Activated B cell treated with CpG ODN at 0.5 μM for 24 hours (primary cell): ENCODE results near the gene SYS1. TPM values are rescaled to one million over a fixed set of nuclear protein-coding genes. Genes with fewer than 3 reads are reported as not detected.

Experiments used
- ATAC-seq: fragments of 200-7000 bp; cut with Tn5 transposase; one replicate; pipeline ENCODE4 v1.10.0; 2021; ENCODE audit warnings: low read depth, mild to moderate bottlenecking, moderate library complexity
- CTCF ChIA-PET: fragments of 350-600 bp; sonication (Branson Sonifier 250); formaldehyde crosslinking; loops from one replicate; lab custom pipeline; 2021; ENCODE audit warnings: antibody characterized with exemption; lab: Charles Lee
- POLR2A ChIA-PET: fragments of 350-600 bp; sonication (Branson Sonifier 250); formaldehyde crosslinking; loops from one replicate; lab custom pipeline; 2021; ENCODE audit warnings: antibody characterized with exemption; lab: Charles Lee
- DNase-seq: peaks from one replicate; pipeline ENCODE4 v3.0.0; 2022
- H3K27ac Mint-ChIP-seq: one replicate; pipeline ENCODE4 v1.8.0; 2020; ENCODE audit warnings: mixed read lengths
- H3K27me3 Mint-ChIP-seq: one replicate; pipeline ENCODE4 v1.8.0; 2021; ENCODE audit warnings: mixed read lengths
- H3K36me3 Mint-ChIP-seq: one replicate; pipeline ENCODE4 v1.8.0; 2021; ENCODE audit warnings: low read depth, mixed read lengths
- H3K4me1 Mint-ChIP-seq: one replicate; pipeline ENCODE4 v1.8.0; 2021; ENCODE audit warnings: mixed read lengths
- H3K4me3 Mint-ChIP-seq: one replicate; pipeline ENCODE4 v1.8.0; 2020; ENCODE audit warnings: mild to moderate bottlenecking, mixed read lengths
- H3K9me3 Mint-ChIP-seq: one replicate; pipeline ENCODE4 v1.8.0; 2020; ENCODE audit warnings: mixed read lengths
- CTCF ChIP-seq: fragments of 200-600 bp; IDR thresholded peaks from one replicate; pipeline ENCODE4 v1.8.0; 2022; ENCODE audit warnings: antibody characterized with exemption, mild to moderate bottlenecking
- intact Hi-C: fragments of 100-400 bp; cut with micrococcal nuclease; formaldehyde crosslinking; loops from one replicate; pipeline ENCODE4 v1.15.1; 2024
- total RNA-seq: library from RNA; stranded (reverse); gene quantifications from 2 replicates; pipeline ENCODE4 v1.2.3, GENCODE V29; 2022

The SYS1 gene
- total RNA-seq, 1 donor from 2014 or later: 35.2 TPM

DNA sequence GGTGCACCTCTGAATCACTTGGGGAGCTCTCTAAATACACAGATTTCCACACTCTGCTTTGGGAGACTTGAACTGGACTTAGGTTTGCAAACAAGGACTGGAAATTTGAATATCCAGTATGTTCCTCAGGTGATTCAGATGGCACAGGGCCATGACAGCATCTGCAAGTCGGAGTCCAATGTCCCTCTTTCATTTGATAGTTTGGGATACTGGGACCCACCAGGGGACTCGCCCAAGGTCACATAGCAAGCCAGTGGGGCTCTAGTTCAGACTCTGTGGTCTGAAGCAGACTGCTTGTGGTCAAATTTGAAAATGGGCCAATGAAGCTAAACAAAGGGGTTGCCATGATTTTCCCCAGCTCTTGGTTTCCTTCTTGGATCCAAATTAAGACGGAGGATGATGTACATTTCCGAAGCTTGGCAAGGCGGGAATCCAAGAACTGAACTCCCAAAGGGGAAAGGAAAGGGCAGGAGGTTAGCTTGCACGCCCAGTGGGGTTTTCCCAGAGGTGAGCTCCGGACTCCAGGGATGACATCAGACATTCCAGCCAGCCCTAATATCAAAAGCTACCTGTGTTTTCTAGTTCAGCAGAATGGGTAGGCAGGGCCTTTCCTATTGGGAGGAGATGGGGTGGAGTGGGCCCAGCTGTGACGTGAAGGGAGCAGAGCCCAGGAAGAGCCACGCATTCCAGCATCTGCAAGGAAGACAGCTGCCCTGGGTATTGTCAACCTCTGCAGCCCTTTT, 3.4 kb upstream of the SYS1 start:
- Mint-ChIP-seq H3K4me3 (no peak overlapping the region), H3K9me3 (no peaks in the 10 kb centered on the region), H3K36me3 (peaks cover 15% of the 10 kb centered on the region), H3K27me3 (no peaks in the 10 kb centered on the region), H3K4me1 (peaks cover 20% of the 10 kb centered on the region), H3K27ac (no peak overlapping the region)
- ATAC-seq (no peak), DNase-seq (no peak)
- intact Hi-C loops: loop anchor here (5.0 to 10.0 kb wide), 2 partner anchors 613 to 995 kb away; partner anchors contain the start of gene ZNF335
- ChIA-PET POLR2A (interaction anchor here (5.6 kb wide), 1 partner anchor 13 kb away, joined by 46 read pairs; no protein-coding TSS in a partner anchor), CTCF (interaction anchor here (1.3 to 22.9 kb wide), 3 partner anchors 75 to 411 kb away, joined by 3 to 534 read pairs (median 12); no protein-coding TSS in a partner anchor)
- no peak for TF ChIP-seq CTCF

GRCh38 chr20:45361793-45362192, 1.2 kb upstream of the SYS1 start:
- Mint-ChIP-seq H3K27me3 (no peaks in the 10 kb centered on the region), H3K4me1 (peaks cover 41% of the 10 kb centered on the region), H3K4me3 (no peak overlapping the region), H3K27ac (no peak overlapping the region), H3K36me3 (peaks cover 33% of the 10 kb centered on the region), H3K9me3 (no peaks in the 10 kb centered on the region)
- DNase-seq: no peak
- ChIA-PET POLR2A (interaction anchor here (1.5 to 6.1 kb wide), 4 partner anchors 10 to 71 kb away, joined by 4 to 46 read pairs (median 30); partner anchors contain the start of gene PIGT), CTCF (interaction anchor here (0.6 to 22.9 kb wide), 7 partner anchors 8 to 409 kb away, joined by 3 to 534 read pairs (median 16); no protein-coding TSS in a partner anchor)
- intact Hi-C loops: loop anchor here (1.0 to 10.0 kb wide), 3 partner anchors 126 to 993 kb away; partner anchors contain the start of gene ZNF335
- TF ChIP-seq CTCF: no peak
- no peak for ATAC-seq

- POLR2A ChIA-PET: interaction anchor here (0.7 to 6.1 kb wide), 17 partner anchors 8 to 995 kb away, joined by 3 to 74 read pairs (median 4); partner anchors contain the start of genes PCIF1 and PIGT
- peaks cover 48% of the 10 kb centered on the region for H3K36me3 Mint-ChIP-seq
- peaks cover 62% of the 10 kb centered on the region for H3K4me1 Mint-ChIP-seq
- H3K27me3 Mint-ChIP-seq: no peaks in the 10 kb centered on the region
- intact Hi-C loops: loop anchor here (1.0 to 10.0 kb wide), 11 partner anchors 10 to 1042 kb away; partner anchors contain the start of genes ELMO2, PIGT, YWHAB and ZNF335
- ATAC-seq: no peak
- CTCF ChIA-PET: interaction anchor here (0.6 to 22.9 kb wide), 17 partner anchors 8 to 407 kb away, joined by 3 to 534 read pairs (median 8); partner anchors contain the start of gene PIGT
- TF ChIP-seq CTCF: no peak
- H3K9me3 Mint-ChIP-seq: no peaks in the 10 kb centered on the region
- peak overlapping the region; percentile 100 for H3K4me3 Mint-ChIP-seq
- no peak for DNase-seq
- H3K27ac Mint-ChIP-seq: peak overlapping the region; percentile 99
Measured at GRCh38 chr20:45363611-45364492, 896 bp downstream of the SYS1 start.

DNA sequence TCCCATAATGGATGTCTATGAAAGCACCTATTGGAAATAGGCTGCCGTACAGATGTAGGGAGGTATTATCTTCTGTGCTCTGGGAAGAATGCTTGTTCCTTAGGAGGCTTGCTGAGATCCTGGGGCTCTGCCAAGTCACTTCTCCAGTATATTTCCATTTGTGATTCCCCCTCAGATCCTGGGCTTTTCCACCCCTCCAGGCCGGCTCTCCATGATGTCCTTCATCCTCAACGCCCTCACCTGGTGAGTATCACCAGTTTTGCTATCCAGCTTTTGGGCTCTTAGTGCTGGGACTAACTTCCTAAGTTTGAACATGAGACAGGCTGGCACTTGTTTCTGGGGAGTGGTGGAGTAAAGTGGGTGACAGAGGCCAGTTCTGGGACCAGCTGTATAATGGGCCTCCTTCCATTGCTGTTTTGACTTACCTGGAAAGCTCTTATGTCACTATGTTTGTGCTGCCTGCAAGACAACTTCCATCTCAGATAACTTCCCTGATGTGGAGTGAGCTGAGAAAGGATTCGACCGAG, 2.6 kb downstream of the SYS1 start:
- intact Hi-C loops: loop anchor here (5.0 to 10.0 kb wide), 3 partner anchors 398 to 989 kb away; partner anchors contain the start of gene STK4
- H3K4me1 Mint-ChIP-seq: peaks cover 76% of the 10 kb centered on the region
- ChIA-PET POLR2A (interaction anchor here (0.6 to 6.1 kb wide), 3 partner anchors 51 to 764 kb away, joined by 3 to 74 read pairs (median 41); partner anchors contain the start of gene PIGT), CTCF (interaction anchor here (0.8 to 22.9 kb wide), 2 partner anchors 8 to 69 kb away, joined by 3 to 534 read pairs; no protein-coding TSS in a partner anchor)
- peak overlapping the region; percentile 4 for H3K4me3 Mint-ChIP-seq
- H3K27ac Mint-ChIP-seq: no peak overlapping the region
- no peak for ATAC-seq
- no peaks in the 10 kb centered on the region for H3K27me3 Mint-ChIP-seq
- H3K9me3 Mint-ChIP-seq: no peaks in the 10 kb centered on the region
- TF ChIP-seq CTCF: no peak
- peaks cover 49% of the 10 kb centered on the region for H3K36me3 Mint-ChIP-seq
- DNase-seq: no peak
